ENCODE results near the gene TNFRSF8.
"Not testable (repeated sequence)": the region's sequence is repeated elsewhere in the genome, so short reads cannot be mapped to it uniquely, and the experiment has no call there.

DNA sequence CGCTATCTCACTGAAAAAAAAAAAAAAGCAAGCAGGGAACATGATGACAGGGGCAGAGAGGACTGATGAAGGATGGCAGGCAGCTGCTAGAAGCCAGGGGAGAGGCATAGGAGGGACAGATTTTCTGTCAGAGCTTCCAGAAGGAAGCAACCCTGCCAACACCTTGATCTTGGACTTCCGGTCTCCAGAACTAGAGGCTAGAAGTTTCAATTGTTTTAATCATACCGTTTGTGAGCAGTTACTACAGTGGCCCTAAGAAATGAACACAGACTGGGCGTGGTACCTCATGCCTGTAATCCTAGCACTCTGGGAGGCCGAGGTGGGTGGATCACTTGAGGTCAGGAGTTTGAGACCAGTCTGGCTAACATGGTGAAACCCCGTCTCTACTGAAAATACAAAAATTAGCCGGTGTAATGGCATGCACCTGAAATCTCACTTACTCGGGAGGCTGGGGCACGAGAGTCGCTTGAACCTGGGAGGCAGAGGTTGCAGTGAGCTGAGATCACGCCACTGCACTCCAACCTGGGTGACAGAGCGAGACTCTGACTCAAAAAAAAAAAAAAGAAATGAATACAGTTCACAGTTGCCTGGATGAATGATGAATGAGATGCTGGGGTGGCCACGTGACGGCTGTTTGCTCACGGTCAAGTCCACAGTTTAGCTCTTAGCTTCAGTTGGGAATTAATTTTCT is 18.8 kb upstream of the TNFRSF8 start:
- TF ChIP-seq, protein P1, sequence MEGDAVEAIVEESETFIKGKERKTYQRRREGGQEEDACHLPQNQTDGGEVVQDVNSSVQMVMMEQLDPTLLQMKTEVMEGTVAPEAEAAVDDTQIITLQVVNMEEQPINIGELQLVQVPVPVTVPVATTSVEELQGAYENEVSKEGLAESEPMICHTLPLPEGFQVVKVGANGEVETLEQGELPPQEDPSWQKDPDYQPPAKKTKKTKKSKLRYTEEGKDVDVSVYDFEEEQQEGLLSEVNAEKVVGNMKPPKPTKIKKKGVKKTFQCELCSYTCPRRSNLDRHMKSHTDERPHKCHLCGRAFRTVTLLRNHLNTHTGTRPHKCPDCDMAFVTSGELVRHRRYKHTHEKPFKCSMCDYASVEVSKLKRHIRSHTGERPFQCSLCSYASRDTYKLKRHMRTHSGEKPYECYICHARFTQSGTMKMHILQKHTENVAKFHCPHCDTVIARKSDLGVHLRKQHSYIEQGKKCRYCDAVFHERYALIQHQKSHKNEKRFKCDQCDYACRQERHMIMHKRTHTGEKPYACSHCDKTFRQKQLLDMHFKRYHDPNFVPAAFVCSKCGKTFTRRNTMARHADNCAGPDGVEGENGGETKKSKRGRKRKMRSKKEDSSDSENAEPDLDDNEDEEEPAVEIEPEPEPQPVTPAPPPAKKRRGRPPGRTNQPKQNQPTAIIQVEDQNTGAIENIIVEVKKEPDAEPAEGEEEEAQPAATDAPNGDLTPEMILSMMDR (IDR thresholded peaks at IDR 0.05), result not testable (repeated sequence)
- TF ChIP-seq POLR2A (IDR thresholded peaks at IDR 0.05), result not testable (repeated sequence)
